ENCODE data around the gene MAP2K1. TPM values are rescaled to one million over a fixed set of nuclear protein-coding genes. Genes with fewer than 3 reads are reported as not detected.
A peak's percentile ranks its signal among the peaks of the same experiment; 100 is the strongest.

Gene MAP2K1
- polyA plus RNA-seq, 1 donor (not counting 4 experiments of a cell fraction or from before 2014, with no cell fraction given): 73.8 TPM

DNA sequence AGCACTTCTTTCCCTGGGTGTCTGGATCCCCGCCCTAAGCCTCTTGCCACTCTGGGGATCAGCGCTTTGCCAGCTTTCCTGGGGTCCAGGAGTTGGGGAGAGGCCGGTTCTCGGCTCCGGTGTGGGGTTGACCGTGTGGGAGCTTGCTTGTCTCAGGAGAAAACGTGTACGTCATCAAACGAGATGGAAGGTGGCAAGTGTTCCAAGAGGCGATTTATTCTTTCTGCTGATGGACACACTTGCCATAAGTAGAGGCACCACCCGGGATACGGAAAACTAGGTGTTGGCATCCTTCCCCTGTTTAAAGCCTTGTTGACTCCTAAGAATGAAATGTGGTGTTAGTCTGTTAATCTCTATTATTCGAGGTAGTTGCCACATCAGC, 118.7 kb downstream of the MAP2K1 start:
- peaks cover 72% of the 10 kb centered on the region for H3K79me2 ChIP-seq (ENCODE audit: control insufficient read depth, insufficient read depth, low read length)
- peak overlapping the region; percentile 91 for H3K4me2 ChIP-seq (ENCODE audit: control insufficient read depth, extremely low read depth, insufficient read depth, low read depth, low read length)
- dilution Hi-C loops (cut with MboI; ENCODE audit: extremely low pct_ligation_motif_present, low sequenced_read_pairs): no loop called here
- H3K9ac ChIP-seq (ENCODE audit: control insufficient read depth, extremely low read depth, insufficient read depth, low read length): peak overlapping the region; percentile 98
- DNase-seq (ENCODE audit: low read depth, low spot score): no peak
- peak overlapping the region; percentile 99 for H3K27ac ChIP-seq (ENCODE audit: control insufficient read depth, insufficient read depth, low read length)
- H4K20me1 ChIP-seq (ENCODE audit: control insufficient read depth, extremely low read depth, insufficient read depth, low read length): peaks cover 12% of the 10 kb centered on the region
- no peaks in the 10 kb centered on the region for H3K27me3 ChIP-seq (ENCODE audit: control insufficient read depth, extremely low read depth, insufficient read depth, low read length)
- H3K4me1 ChIP-seq (ENCODE audit: control insufficient read depth, extremely low read depth, insufficient read depth, low read length): peaks cover 17% of the 10 kb centered on the region
- FAIRE-seq: no peak
- H2AFZ ChIP-seq (ENCODE audit: control insufficient read depth, low read length): peak overlapping the region; percentile 94
- H3K9me1 ChIP-seq (ENCODE audit: control insufficient read depth, extremely low read depth, insufficient read depth, low read length): no peaks in the 10 kb centered on the region
- peak overlapping the region; percentile 89 to 99 (median 98) for H3K4me3 ChIP-seq (ENCODE audit: control insufficient read depth in 2 of 3, extremely low read depth in 1 of 3, insufficient read depth in 2 of 3, low read depth in 1 of 3, low read length in 3 of 3)
- H3K36me3 ChIP-seq (ENCODE audit: control insufficient read depth in 2 of 2, extremely low read depth in 1 of 2, insufficient read depth in 2 of 2, low read length in 2 of 2): peaks cover 16 to 26% of the 10 kb centered on the region in 2 experiments
- TF ChIP-seq EZH2 (IDR thresholded peaks at IDR 0.05; ENCODE audit: low read length) (no peak), CTCF (optimal IDR thresholded peaks at IDR 0.05 in 1 of 3, IDR thresholded peaks at IDR 0.05 in 1 of 3, conservative IDR thresholded peaks at IDR 0.05 in 1 of 3; ENCODE audit: extremely low read depth in 1 of 3, insufficient read depth in 2 of 3, low read length in 3 of 3) (no peak)
- H3K9me3 ChIP-seq (ENCODE audit: control insufficient read depth, low read depth, low read length): no peaks in the 10 kb centered on the region

GRCh38 chr15:66505818-66506217, 119.1 kb downstream of the MAP2K1 start:
- Histone ChIP-seq H3K9me3 (ENCODE audit: control insufficient read depth, low read depth, low read length) (no peaks in the 10 kb centered on the region), H3K36me3 (ENCODE audit: control insufficient read depth in 2 of 2, extremely low read depth in 1 of 2, insufficient read depth in 2 of 2, low read length in 2 of 2) (peaks cover 13 to 26% of the 10 kb centered on the region in 2 experiments), H3K4me1 (ENCODE audit: control insufficient read depth, extremely low read depth, insufficient read depth, low read length) (peaks cover 17% of the 10 kb centered on the region), H3K9ac (ENCODE audit: control insufficient read depth, extremely low read depth, insufficient read depth, low read length) (peak overlapping the region; percentile 98), H3K27me3 (ENCODE audit: control insufficient read depth, extremely low read depth, insufficient read depth, low read length) (no peaks in the 10 kb centered on the region), H3K9me1 (ENCODE audit: control insufficient read depth, extremely low read depth, insufficient read depth, low read length) (no peaks in the 10 kb centered on the region), H3K79me2 (ENCODE audit: control insufficient read depth, insufficient read depth, low read length) (peaks cover 70% of the 10 kb centered on the region), H3K4me3 (ENCODE audit: control insufficient read depth in 2 of 3, extremely low read depth in 1 of 3, insufficient read depth in 2 of 3, low read depth in 1 of 3, low read length in 3 of 3) (peak overlapping the region; percentile 89 to 99 (median 98)), H3K27ac (ENCODE audit: control insufficient read depth, insufficient read depth, low read length) (peak overlapping the region; percentile 99), H2AFZ (ENCODE audit: control insufficient read depth, low read length) (peak overlapping the region; percentile 94), H4K20me1 (ENCODE audit: control insufficient read depth, extremely low read depth, insufficient read depth, low read length) (peaks cover 10% of the 10 kb centered on the region), H3K4me2 (ENCODE audit: control insufficient read depth, extremely low read depth, insufficient read depth, low read depth, low read length) (peak overlapping the region; percentile 91)
- no peak for TF ChIP-seq CTCF (optimal IDR thresholded peaks at IDR 0.05 in 1 of 3, IDR thresholded peaks at IDR 0.05 in 1 of 3, conservative IDR thresholded peaks at IDR 0.05 in 1 of 3; ENCODE audit: extremely low read depth in 1 of 3, insufficient read depth in 2 of 3, low read length in 3 of 3)
- TF ChIP-seq EZH2 (IDR thresholded peaks at IDR 0.05; ENCODE audit: low read length): no peak
- FAIRE-seq (no peak), DNase-seq (ENCODE audit: low read depth, low spot score) (no peak)
- dilution Hi-C loops (cut with MboI; ENCODE audit: extremely low pct_ligation_motif_present, low sequenced_read_pairs): no loop called here
